NCI-H446 treated with DMSO at 0.1 percent for 48 hours (cell line): Measurements from ENCODE around the gene OSBPL10.
"Not testable (repeated sequence)": the region's sequence is repeated elsewhere in the genome, so short reads cannot be mapped to it uniquely, and the experiment has no call there.

ENCODE experiments used
- DNase-seq: peaks from one replicate; lab custom pipeline; 2025; lab: John Stamatoyannopoulos, UW

OSBPL10 gene

DNA sequence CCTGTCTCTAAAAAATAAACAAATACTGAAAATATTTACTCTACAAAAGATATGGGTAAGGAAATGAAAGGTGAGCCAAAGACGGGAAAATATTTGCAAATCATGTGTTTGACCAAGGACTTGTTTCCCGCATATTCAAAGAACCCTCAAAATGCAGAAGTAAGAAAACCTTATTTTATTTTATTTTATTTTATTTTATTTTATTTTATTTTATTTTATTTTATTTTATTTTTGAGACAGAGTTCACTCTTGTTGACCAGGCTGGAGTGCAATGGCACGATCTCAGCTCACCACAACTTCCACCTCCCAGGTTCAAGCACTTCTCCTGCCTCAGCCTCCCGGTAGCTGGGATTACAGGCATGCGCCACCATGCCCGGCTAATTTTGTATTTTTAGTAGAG lies 11.9 kb upstream of the OSBPL10 start:
- DNase-seq = not testable (repeated sequence)

- no peak for DNase-seq
Measured at GRCh38 chr3:31988271-31988670, 7.2 kb upstream of the OSBPL10 start.

GRCh38 chr3:31985831-31986230 lies 4.8 kb upstream of the OSBPL10 start:
- no peak for DNase-seq

- no peak for DNase-seq
Measured at GRCh38 chr3:31984321-31984720, 3.3 kb upstream of the OSBPL10 start.

GRCh38 chr3:31980530-31981205 lies 394 bp downstream of the OSBPL10 start:
- no peak for DNase-seq

GRCh38 chr3:31979001-31979697 lies 1.9 kb downstream of the OSBPL10 start:
- no peak for DNase-seq

DNA sequence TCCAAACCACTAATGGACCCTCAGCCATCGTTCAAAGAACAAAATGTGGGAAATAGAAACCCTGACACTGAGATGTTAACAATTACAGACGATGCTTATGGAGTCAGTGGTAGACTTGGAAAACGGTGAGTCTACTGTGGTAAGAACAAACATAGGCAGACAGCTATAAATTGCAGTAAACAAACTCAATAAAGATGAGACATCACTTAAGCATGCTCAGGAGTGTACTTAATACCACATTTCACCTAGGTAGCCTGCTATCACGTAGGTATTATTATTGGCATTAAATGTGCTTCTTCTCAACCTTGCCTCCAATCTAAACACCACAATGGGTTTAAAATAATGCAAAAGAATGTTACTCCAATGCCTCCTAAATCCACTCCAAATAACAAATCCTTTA lies 2.5 kb downstream of the OSBPL10 start:
- DNase-seq = no peak

- no peak for DNase-seq
Measured at GRCh38 chr3:31977736-31978135, 3.3 kb downstream of the OSBPL10 start.

GRCh38 chr3:31976302-31976701 lies 4.8 kb downstream of the OSBPL10 start:
- DNase-seq = no peak

GRCh38 chr3:31974964-31975363 lies 6.1 kb downstream of the OSBPL10 start:
- no peak for DNase-seq

DNA sequence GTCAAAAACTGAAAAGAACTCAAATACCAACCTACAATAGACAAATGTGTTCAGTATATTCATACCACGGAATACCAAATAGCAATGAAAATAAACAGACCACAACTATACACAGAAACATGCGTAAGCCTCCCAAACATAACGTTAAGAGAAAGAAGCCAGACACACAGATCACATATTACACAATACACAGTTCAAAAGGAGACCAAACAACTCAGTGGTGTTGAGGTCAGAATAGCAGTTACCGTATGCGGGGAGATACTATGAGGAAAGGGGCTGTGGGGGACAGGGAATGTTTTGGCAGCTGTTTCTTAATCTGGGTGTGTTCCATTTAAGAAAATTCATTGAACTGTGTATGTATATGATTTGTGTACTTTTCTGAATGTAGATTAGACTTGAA lies 6.6 kb downstream of the OSBPL10 start:
- no peak for DNase-seq

- no peak for DNase-seq
Measured at GRCh38 chr3:31973837-31974236, 7.2 kb downstream of the OSBPL10 start.

GRCh38 chr3:31973081-31973480 lies 8.0 kb downstream of the OSBPL10 start:
- no peak for DNase-seq

DNA sequence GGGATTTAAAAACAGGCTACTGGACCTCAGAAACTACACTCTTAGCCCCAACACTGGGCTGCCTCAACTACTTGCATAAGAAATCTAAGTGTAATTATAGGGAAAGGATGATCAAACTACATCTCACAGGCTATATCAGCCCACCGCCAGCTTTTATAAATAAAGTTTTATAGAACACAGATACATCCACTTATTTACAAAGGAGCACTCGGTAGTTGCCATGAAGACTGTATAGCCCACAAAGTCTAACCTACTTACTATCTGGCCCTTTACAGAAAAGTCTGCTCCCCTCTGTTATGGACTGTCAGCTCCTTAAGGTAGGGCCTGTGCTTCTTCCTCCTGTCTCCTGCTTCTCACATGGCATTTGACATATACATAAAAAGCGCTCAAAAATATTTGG lies 9.5 kb downstream of the OSBPL10 start:
- DNase-seq = no peak

GRCh38 chr3:31968927-31969418 lies 12.1 kb downstream of the OSBPL10 start:
- DNase-seq = no peak

DNA sequence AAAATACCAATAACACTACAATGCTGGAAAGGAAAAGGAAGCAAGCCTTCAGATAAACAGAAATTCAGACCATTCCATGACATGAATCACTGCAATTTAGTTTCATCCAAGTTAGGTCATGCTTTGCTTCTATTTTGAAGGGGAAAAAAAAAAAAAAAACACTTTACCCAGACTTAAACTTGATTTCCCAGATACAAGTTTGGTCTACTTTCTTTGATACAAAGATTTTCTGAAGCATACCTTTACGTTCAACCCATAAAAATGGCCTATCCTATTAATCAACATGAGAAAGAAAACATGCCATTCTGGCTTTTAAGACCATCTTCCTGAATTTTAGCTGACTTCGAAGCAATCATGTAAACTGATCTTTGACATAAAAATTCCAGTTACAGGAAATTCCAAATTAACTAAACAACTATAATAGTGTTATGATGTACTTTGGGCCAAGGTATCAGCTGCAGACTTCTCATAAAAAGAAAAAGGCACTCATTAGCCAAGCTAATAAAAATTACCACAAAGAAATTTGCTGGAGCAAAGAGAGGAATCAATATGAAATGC lies 12.6 kb downstream of the OSBPL10 start:
- DNase-seq = no peak

DNA sequence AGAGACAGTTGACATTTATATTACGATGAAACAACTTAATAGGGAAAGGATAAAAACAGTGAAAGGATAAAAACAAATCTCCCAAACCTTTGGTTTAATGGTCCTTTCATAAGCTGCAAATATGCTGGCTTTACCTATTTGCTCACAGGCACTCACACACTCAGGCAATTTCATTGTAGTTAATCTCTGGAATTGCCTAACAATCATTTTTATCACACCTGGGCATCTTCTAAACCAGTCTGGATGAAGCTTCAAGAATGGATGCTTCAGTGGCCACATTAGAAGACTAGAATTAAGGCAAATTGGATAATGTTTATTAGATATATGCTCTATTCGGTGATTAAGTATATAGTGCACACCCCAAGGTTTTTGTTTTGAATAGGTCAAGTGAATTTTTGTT lies 13.5 kb downstream of the OSBPL10 start:
- DNase-seq = no peak

- no peak for DNase-seq
Measured at GRCh38 chr3:31966978-31967591, 14.0 kb downstream of the OSBPL10 start.

GRCh38 chr3:31962801-31963205 lies 18.3 kb downstream of the OSBPL10 start:
- DNase-seq = no peak

- DNase-seq = no peak
Measured at GRCh38 chr3:31960793-31961431, 20.1 kb downstream of the OSBPL10 start.

GRCh38 chr3:31959951-31960792 lies 20.9 kb downstream of the OSBPL10 start:
- DNase-seq = no peak
